GM18498 (cell line): ENCODE results near the gene CPLANE1.
"Not testable (repeated sequence)": the region's sequence is repeated elsewhere in the genome, so short reads cannot be mapped to it uniquely, and the experiment has no call there.

ENCODE experiments used
- ATAC-seq: cut with Tn5 transposase; IDR thresholded peaks from one replicate; pipeline ENCODE4 v1.9.1; 2021; ENCODE audit warnings: mild to moderate bottlenecking, moderate library complexity; ENCODE audit not compliant: unreplicated experiment

CPLANE1 gene

DNA sequence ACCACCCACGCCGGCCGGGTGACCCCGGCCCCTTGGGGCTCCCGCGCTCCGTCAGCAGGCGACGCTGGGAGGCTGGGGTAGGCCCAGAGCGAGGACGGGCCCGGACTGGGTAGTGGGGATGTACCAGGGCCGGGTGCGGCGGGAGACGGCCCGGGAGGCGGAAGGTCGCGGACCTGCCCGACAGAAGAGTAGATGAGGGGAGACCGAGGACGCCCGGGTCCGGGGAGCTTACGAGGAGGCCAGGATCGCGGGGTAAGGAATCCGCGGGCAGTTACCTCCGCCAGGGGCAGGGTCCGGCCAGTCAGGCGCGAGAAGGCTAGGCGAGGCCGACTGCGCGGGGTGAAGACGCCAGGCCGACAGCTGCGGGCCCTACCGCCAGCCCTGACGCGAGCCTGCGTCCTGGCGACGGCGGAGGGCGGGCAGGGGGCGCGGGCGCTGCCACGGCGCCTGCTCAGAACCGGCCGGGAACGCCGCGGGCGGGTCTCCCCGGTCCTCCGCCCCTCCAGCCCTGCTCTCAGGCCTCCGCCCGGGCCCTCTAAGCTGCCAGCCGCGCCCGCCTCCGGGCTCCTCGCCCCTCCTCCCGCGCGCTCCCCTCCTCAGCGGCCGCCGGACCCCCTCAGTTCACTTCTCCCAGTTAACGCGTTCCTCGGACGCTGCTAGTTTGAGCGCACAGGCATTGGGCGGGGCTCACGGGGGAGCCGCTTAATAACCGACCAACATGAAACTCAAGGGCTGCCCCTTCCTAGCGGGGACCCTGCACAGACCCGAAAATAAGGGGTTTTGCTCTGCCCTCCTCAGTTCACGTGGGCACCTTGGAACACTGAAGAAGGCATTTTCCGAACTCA lies at the start of gene CPLANE1:
Gene CPLANE1 (minus strand): TSS at position 407 of the 845 bp plus-strand sequence. CDS start 1,678 bp downstream, outside the sequence.
- peak; percentile 91 for ATAC-seq

DNA sequence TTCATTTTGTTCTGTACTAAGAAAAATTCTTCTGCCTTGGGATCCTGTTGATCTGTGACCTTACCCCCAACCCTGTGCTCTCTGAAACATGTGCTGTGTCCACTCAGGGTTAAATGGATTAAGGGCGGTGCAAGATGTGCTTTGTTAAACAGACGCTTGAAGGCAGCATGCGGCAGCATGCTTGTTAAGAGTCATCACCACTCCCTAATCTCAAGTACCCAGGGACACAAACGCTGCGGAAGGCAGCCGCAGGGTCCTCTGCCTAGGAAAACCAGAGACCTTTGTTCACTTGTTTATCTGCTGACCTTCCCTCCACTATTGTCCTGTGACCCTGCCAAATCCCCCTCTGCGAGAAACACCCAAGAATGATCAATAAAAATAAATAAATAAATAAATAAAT lies 47.1 kb upstream of the CPLANE1 start:
- ATAC-seq, result not testable (repeated sequence)

DNA sequence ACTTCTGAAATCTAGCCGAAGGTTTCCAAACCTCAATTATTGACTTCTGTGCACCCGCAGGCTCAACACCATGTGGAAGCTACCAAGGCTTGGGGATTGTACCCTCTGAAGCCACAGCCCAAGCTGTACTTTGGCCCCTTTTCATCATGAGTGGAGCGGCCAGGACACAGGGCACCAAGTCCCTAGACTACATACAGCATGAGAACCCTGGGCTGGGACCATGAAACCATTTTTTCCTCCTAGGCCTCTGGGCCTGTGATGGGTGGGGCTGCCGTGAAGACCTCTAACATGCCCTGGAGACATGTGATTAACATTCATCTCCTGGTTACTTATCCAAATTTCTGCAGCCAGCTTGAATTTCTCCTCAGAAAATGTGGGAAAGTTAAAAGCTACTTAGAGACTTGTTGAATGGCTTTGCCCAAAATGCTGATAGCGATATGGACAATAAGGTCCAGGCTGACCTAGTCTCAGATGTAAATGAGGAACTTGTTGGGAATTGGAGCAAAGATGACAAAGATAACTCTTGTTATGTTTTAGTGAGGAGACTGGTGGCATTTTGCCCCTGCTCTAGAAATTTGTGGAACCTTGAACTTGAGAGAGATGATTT lies 34.1 kb upstream of the CPLANE1 start:
- no peak for ATAC-seq

DNA sequence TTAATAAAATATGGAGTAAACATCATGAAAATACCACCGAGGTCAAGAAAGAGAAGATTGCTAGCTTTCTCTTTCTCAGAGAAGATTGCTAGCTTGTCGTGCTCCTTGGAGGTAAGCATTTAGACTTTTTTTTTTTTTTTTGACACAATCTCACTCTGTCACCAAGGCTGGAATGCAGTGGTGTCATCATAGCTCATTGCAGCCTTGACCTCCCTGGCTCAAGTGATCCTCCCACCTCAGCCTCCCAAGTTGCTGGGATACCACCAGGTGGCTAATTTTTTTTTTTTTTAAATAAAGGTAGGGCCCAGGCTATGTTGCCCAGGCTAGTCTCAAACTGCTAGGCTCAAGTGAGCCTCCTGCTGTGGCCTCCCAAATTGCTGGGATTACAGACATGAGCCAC lies 26.3 kb upstream of the CPLANE1 start:
- no peak for ATAC-seq

DNA sequence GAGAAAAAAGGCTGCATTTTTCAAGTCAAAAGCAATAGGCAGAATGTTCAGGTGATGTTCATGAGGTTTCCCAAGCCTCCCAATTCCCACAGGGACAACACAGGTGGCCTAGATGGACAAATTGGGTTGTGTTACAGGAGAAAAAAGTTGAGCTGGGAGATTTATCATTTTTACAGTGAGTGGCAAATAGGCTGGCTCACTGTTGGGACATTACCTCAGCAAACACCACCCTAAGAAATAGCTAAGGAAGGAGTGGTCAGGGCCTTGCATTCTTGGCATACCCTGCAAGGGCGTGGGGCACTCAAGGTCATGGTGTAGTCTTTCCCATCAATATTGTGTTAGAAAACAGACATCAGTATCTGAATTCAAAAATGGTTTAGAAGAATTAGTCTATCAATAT lies 23.3 kb upstream of the CPLANE1 start:
- no peak for ATAC-seq

DNA sequence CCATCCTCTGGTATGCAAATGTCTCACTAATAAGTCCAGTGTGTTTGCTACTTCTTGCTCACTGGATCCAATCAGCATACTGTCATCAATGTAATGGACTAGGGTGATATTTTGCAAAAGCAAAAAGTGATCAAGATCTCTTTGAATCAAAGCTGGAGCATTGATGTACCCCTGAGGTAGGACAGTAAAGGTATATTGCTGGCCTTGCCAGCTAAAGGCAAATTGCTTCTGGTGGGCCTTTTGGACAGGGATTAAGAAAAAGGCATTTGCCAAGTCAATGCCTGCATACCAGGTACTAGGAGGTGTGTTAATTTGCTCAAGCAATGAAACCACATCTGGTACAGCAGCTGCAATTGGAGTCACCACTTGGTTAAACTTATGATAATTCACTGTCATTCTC lies 18.9 kb upstream of the CPLANE1 start:
- not testable (repeated sequence) for ATAC-seq

DNA sequence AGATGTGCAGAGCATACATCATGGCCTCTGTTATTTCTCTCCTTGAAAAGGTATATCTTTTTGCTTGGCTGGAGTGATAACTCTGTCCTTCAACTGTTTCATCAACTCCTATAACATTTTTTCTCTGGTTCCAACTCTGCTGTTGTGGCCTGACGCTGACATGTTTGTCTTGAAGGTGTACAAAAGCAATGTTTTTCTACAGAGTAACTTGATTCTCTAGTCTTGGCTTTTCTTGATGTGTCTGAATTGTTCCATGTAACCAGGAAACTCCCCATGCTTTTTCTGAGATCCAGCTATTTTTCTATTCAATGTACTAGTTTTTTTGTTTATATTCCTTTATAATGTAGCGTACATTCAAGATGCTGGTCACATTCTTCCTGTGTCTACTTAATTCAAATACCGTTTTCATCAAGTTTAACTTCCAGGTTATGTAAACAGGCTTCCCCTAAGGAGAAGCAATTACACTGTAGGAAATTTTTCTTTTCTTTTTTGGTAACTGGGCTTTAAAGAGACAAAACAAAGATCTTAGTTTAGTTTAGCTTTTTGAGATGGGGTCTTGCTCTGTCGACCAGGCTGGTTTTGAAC lies 6.7 kb upstream of the CPLANE1 start:
- no peak for ATAC-seq

DNA sequence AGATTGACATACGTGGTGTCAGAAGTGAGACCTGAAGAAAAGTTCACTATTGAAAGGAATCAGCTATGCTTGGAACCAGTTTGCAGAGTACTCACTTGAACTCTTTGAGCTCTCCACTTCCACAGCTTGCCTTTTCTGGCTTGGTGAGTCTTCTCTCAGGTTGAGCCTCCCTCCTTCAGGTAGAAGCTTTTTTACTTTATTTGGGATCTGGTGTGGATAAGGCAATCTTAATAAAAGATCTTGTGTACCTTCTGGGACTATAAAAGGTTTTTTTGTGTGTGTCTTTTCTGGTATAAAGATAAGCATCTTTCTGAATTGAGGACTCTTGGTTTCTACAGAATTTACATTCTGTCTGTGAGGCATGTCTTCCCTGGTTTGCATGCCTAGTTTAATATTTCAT lies 5.4 kb upstream of the CPLANE1 start:
- no peak for ATAC-seq

DNA sequence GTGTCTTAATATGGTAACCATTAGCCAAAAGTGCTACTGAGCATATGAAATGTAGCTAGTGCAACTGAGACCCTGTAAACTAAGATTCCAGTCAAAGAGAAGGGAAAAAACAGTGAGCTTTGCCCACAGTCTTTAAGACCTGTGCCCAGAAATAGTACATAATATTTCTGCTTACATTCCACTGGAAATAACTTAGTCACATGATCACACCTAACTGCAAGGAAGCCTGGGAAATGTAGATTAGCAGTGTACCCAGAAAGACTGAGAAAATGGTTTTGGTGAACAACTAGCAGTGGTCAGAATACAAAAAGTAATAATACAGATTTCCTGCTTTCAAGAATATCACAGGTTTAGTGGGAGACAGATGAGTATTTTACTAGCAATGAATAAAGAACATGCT lies 2.5 kb upstream of the CPLANE1 start:
- ATAC-seq, result no peak

DNA sequence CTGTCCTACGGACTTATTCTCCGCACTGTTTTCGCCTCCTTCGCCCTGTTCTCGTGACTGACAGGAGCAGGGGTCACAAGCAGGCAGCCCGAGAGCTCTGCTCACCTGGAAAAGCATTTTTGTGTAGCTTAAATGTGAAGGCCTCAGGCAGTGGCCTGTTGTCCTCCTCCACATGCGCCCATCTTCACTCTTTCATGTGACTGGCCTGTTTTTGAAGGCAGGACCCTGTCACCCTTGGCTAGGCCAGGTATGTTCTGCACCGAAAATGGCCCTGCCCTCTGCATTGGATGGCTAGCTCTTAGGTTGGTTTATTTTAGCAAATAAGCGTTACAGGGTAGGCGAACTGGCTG lies 614 bp upstream of the CPLANE1 start:
- ATAC-seq, result no peak

DNA sequence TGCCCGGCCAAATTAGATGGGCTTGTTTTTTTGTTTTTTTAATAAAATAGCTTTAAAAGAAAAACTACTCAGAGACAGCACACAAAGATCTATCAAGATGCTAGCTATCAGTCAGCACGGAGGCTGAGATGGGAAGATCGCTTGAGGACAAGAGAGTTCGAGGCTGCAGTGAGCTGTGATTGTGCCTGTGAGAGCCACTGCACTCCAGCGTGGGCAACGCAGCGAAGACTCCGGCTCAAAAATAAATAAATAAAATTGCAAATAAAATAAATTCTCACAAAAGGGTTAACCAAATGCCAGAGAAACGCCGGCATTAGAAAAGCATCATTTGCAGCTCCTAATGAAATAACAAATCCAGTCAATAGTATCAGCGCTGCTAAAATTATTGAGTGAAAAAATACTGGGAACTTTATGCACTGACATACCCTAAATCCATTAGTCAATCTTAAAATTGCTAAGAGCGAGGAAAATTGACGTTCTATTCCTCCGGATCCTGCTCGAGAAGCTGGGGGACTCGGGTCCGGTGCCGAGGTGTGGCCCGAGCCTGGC lies 681 bp downstream of the CPLANE1 start:
- no peak for ATAC-seq

DNA sequence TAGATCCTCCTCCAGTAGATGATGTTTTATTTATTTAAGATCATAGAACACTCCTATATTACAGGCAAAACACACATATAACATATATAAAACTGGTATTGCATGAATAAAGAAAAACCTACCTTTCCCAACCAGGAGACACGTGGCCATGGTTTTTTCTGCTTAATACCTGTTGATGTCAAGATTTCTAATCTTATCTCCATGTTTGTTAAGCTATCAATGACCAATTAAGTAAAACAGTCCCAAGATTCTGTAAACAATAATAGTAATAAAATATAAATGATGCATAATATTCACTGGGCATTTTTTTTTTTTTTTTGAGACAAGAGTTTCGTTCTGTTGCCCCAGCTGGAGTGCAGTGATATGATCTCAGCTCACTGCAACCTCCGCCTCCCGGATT lies 1.7 kb downstream of the CPLANE1 start:
- ATAC-seq, result no peak

DNA sequence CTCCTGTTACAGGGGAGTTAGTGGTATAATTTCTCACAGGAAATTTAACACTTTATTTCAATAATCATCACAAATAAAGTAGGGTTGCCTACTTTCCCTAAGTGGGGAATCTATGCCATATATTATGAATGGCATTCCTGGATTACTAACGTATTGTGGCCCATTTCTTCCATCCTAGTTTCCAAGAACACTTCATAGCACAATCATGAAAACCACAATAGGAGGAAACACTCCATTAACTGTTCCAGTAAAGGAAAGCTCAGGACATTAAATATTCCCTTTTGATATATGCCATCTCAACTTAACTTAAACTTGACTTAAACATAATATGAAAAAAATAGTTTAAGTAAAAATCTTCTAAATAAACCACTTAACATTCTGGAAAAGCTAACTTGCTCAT lies 2.1 kb downstream of the CPLANE1 start:
- ATAC-seq, result no peak

DNA sequence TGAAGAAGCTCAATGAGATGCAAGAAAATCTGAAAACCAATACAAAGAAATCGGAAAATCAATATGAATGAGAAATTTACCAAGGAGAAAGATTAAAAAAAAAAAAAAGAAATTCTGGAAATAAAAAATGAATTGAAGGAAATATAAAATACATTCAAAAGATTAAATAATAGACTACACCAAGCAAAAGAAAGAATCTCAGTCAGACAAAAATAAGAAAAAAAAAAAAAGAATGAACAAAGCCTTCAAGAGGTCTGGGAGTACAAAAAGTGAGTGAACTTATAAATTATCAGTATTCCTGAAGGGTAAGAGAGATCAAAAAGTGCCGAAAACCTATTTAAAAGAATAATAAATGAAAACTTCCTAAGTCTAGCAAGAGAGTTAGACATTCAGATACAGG lies 14.9 kb downstream of the CPLANE1 start:
- ATAC-seq, result no peak

DNA sequence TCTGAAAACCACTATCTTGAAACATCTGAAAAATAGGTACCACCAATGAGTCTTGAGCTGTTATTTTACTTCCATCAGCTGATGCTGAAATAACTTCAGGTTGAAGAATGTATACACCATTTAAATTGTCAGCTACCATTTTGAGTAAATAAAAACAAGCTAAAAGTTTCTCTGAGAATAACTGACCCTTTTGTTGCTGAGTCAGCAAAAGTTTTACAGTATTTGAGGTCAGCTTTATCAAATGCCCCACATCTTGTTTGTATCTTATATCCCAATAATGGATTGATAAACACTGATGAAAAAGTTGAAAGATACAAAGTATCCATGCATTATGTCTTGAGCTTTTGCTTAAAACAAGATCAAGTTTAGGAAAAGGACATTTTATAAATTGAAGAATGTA lies 22.8 kb downstream of the CPLANE1 start:
- no peak for ATAC-seq

DNA sequence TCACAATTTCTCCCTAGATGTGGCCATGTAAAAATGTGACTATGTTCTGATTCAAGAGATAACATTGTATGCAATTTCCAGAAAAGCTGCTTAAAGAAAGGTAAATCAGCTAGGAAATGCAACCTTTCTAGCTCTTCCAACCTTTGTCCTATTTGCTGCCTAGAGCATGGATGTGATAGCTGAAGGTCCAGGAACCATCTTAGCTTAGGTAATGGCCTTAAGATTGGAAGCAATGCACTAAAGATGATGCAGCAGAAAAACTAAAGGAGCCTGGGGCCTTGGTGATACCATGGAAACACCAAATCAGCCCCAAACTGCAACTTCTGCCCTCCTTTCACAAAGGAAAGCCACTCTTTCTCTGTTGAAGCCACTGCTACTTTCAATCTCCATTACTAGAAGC lies 27.0 kb downstream of the CPLANE1 start:
- ATAC-seq, result no peak

DNA sequence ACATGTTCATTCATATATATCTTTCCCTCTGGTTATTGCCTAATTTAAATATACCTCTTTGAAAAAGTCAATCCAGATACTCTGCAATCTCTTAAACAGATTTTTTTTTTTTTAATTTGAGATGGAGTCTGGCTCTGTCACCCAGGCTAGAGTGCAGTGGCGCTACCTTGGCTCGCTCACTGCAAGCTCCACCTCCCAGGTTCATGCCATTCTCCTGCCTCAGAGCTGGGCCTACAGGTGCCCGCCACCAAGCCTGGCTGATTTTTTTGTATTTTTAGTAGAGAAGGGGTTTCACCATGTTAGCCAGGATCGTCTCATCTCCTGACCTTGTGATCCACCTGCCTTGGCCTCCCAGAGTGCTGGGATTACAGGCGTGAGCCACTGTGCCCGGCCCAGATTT lies 28.8 kb downstream of the CPLANE1 start:
- ATAC-seq, result not testable (repeated sequence)

DNA sequence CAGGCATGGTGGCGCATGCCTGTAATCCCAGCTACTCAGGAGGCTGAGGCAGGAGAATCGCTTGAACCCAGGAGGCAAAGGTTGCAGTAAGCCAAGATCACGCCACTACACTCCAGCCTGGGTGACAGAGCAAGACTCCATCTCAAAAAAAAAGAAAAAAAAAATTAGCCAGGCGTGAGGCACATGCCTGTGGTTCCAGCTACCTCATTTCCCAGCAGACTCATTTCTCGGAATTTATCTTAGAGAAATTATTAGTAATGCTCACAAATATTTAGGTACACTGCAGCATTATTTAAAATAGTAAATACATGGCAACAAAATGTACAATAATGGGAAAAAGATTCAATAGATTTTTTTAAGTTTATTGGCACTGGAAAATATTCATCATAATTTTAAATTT lies 29.8 kb downstream of the CPLANE1 start:
- ATAC-seq, result not testable (repeated sequence)

DNA sequence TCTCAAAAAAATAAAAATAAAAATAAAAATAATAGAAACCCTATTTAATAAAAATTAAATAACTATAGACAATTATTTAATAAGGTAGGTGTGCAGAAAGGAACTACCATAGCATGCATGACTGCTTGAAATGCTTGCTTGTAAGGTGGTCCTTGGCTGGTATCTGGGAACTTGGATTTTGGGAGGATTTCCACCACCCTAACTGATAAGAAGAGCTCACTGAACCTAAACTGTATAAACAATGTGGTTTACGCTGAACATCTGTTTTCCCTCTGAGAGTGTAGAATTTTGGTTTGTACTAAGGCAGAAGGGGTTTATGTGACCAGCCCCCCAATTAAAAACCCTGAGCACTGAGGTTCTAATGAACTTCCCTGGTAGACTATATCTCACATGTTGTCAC lies 31.2 kb downstream of the CPLANE1 start:
- no peak for ATAC-seq

DNA sequence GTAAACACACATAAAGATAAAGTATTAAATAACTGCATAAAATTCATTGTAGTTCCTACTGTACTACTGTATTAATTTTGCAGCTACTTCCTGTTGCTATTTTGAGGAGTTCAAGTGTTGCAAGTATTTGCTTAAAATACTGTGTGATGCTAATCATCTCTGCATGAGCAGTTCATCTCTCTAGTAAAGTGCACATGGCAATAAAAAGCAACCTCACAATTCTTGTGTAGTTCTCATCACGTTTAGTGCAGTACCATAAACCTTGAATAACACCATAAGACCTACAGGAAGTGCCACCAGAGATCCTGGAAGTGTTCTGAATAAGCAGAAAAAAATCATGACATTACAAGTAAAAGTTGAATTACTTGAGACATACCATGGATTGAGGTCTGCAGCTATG lies 34.6 kb downstream of the CPLANE1 start:
- no peak for ATAC-seq

DNA sequence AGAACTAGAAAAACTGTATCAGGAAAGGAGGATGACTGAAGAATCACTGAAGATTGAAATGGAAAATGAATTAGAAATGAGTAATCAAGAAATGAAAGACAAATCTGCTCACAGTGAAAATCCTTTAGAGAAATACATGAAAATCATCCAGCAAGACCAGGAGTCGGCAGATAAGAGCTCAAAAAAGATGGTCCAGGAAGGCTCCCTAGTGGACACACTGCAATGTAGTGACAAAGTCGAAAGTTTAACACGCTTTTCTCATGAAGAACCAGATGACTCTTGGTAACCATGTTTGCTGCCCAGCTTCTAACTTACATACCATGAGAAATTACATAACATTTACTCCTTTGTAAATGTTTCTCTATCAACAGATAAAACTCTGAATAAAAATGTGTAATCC lies 37.1 kb downstream of the CPLANE1 start:
- ATAC-seq, result no peak

DNA sequence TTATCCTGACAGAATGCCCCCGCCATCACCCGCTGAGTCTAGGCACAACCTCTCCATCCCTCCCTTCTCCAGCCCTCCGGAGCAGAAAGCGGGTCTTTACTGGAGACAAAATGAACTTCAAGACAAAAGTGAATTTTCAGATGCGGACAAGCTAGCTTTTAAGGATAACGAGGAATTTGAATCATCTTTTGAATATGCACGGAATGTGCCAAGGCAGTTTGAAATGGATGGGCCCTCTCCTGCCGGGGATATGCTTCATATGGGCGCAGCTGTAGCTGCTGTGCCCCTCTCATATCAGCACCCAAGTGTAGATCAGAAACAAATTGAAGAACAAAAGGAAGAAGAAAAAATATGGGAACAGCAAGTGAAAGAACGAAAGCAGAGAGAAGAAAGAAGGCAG lies 37.5 kb downstream of the CPLANE1 start:
- no peak for ATAC-seq
